HG02943 (cell line): Measurements from ENCODE around the gene VGLL1.

ENCODE experiments used
- ATAC-seq: cut with Tn5 transposase; IDR thresholded peaks from one replicate; pipeline ENCODE4 v1.9.1; 2021; ENCODE audit warnings: mild to moderate bottlenecking, low read depth, moderate library complexity; ENCODE audit not compliant: unreplicated experiment

The VGLL1 gene

DNA sequence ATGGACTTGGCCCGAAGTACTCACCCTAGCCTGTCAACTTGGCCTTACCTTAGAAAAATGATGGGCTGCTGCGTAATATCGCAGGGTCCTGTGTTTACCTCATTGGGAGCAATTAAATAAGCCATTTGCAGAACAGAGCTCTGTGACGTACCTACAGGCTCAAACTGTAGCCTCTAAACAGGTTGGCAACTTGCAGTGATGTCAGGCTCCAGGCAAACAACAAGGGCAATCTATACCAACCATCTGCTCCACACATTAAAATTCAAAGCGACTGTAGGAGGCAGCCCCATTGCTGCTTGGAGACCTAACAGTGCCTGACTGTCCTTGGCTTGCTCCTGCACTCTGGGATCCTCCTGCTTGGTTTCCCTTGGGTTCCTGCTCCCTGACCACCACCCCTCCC is 17.2 kb downstream of the VGLL1 start:
- no peak for ATAC-seq

DNA sequence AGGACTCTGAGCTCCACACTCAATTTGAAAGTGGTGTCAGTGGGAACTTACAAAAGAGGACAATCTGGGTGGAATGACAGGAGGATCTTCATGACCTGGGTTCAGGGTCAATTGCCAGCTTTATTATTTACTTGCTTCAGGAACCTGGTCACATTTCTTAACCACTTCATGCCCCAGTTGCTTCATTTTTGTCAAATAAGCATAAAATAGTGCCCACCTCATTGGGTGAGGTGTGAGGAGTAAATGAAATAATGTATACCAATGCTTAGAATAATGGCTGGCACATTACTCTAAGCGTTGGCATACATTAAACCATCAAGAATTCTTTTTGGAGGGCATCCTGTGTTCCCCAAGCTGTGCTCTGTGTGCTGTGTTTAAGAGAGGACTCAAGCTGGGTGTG is 19.4 kb downstream of the VGLL1 start:
- no peak for ATAC-seq

DNA sequence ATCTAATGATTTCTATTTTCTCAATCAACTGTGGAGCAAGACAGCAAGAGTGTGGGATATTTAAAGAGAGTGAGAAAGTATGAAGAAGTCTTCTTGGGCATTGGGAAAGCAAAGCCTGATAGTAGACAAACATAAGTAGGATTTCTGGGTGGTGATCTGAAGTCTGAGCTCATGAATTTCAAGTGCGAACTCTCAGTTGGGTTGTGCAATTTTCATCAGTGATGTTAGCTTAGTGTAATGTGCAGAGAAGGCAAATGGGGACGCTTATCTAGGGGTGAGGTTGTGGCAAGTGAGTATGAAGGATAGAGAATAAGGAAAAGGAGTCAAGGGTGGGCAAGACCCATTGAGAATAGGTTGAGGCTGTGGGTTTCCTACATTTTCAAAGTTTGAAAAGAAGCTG is 23.7 kb downstream of the VGLL1 start:
- no peak for ATAC-seq

DNA sequence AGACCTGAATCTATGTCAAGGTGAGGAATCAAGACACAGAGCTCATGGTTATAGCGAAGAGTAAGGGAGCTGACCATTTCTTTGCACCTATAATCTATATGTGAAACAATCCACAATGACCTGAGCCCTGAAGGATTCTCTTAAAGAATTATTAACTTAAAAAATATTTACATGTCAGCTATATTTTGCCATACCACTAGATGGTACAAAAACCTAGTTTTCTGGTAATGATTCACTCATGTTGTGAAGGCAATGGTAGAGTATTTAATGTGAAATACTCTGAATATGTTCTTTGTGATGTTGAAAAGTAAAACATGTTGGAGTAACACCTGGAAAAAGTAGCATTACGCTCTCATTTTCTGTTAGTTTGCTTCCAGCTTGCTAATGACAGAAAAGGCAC is 40.0 kb downstream of the VGLL1 start:
- ATAC-seq: no peak

DNA sequence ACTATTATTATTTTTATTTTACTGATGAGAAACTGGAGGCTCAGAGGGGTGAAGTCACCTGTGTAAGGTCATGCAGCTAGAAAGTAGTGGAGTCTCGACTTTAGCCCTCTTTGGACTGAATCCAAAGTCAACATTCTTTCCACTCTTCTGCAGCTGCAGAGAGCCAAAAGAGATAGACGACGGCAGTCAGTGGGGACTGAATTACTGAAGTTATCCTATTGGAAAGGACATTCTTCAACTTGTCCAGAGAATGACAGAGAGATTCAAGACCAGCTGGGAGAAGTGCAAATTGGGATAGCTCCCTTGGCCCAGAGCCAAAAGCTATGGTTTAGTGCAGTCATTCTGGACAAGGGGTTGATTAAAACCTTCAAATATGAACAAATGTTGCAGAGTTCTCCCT is 42.5 kb downstream of the VGLL1 start:
- ATAC-seq: no peak

DNA sequence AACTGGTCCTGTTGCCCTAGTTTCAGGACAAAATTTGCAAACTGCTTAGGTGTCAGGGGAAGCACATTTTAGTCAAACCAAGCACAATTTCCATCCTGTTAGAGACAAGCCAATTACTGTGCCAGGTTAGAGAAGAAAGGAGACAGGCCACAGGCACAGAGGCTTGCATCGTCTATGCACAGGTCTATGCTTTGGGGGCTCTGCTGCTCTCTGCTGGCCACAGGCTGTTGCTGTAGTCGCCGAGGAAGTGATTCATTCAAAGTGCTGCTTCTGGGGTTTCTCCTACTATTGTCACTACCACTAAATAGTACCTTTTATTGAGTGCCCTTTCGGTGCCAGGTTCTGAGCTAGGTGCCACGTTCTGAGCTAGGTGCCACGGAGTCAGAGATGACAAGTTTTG is 45.5 kb downstream of the VGLL1 start:
- peak; percentile 84 for ATAC-seq

DNA sequence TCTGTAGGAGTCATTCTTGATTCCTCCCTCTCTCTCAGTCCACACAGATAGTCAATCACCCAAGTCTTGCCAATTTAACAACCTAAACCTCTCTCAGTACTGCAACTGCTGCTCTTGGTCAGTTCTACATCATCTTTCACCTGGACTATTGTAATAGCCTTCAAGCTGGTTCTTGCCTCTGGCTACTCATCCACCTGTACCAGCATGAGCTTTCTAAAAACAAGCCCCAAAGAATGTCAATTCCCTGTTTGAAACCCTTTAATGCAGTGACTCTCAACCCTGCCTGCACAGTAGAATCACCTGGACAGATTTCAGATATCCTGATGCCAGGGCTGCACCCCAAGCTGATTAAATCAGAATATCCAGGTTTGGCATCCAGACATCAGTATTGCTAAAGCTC is 48.3 kb downstream of the VGLL1 start:
- no peak for ATAC-seq

DNA sequence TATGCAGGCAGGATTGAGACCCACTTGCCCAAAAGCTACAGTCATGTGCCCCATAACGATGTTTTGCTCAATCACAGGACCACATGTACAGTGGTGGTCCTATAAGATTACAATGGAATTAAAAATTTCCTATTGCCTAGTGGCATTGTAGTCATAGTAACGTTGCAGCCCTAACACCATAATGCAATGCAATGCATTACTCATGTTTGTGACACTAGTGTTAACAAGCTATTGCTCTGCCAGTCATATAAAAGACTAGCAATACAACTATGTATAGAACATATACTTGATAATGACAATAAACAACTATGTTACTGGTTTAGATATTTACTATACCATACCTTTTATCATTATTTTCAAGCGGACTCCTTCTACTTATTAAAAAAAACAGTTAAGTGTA is 50.6 kb downstream of the VGLL1 start:
- ATAC-seq: no peak

DNA sequence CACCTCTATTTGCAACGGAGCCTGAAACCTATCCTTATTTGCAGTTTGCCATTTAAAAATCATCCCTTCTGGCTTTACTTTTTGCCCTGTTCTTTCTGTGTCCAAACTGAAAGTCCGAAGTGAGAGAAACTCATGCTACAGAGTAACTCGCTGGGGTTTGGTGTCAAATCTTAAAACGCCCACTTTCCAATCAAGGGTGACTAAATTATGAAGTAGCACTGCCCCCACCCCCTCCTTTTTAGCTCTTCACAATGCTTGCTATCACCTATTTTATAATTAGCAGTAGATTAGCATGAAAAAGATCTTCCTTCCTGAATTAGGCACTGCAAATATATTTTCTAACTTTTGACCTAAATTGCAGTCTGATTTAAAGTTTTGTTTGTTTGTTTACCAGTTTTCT is 52.5 kb downstream of the VGLL1 start:
- ATAC-seq: no peak

DNA sequence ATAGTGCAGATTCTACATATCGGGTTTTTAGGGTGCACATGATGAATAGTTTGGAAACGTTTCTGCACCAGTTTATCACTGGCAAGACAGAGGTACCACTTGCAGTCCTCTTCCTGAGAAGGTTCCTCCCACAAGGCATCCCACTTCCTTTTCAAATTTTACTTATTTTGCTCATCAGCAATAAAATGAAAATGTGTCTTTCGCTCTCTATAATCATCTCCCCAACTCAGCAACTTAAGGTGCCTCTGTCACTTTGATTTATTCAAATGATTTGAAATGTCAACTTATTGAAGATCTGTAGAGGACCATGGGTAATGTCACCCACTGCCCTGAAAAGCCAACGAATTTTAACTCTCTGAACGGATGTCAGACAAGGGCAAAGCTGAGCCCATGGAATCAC is 53.2 kb downstream of the VGLL1 start:
- no peak for ATAC-seq

DNA sequence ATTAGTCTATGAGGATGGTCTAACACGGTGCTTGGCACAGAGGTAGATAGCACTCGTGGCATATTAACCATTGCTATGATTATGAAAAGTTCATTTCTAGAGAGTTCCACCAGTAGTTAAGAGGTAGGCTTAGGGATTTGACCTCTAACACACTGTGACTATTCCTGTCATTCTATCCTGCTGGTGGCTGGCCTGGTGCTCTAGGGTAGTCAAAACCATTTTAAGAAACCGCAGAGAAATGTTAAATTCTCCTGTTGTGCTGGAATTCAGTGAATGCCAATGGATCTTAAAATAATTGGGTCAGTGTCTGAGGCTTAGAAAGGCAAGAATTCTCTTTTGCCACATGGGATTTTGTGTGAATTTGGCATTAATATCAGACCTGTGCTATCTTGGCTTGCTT is 53.9 kb downstream of the VGLL1 start:
- no peak for ATAC-seq

DNA sequence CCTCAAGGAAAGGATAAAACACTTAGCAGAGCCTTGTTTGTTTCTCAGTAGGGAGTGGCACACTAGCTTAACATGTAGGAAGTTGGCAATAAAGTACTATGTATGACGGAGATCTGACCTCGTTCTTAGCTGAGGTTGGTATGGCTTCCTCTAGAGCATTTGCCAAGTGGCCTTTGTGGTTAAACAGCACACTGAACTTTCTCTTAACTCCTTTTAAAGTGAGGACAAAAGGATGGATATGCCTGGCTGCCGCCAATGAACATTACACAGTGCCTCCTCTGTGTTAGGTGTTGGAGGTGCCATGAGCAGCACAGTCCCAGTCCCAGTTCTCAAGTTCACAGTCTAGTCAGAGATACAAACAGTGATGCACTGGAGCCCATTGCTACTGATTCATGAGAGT is 54.4 kb downstream of the VGLL1 start:
- ATAC-seq: no peak

DNA sequence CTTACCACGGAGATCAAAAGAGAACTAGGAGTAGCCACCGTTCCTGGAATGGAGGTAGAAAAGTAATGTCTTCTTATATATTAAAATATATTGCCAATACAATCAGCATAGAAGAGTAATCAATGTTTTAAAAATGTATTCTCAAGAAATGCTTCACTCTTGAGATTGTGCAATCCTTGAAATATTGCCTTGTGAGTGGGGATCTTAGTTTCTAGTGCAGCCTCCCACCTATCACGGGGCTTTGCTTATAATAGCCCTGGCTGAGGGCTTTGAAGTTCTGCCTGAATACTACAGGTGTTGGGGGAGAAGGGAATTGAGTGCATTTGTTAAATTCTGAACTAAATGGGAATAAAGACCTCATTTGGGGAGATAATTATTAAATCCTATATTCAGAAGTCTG is 55.5 kb downstream of the VGLL1 start:
- ATAC-seq: no peak

DNA sequence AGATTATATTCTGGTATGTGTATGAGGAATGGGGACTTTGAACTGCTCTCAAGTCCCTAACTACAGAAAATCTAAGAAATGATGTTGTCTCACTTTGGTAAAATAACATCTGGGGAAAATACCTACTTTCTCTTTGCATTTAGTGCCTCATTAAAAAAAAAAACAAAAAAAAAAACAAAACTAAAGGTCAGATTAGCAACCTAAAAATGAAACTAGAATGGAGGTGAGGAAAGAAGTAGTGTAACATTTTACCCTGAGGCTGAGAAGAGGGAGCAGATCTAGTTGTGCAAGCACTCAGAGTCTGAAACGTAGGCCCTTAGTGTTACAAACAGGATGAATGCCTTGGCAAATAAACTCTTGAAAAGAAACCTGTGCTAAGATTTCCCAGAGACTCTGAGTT is 56.0 kb downstream of the VGLL1 start:
- ATAC-seq: no peak

DNA sequence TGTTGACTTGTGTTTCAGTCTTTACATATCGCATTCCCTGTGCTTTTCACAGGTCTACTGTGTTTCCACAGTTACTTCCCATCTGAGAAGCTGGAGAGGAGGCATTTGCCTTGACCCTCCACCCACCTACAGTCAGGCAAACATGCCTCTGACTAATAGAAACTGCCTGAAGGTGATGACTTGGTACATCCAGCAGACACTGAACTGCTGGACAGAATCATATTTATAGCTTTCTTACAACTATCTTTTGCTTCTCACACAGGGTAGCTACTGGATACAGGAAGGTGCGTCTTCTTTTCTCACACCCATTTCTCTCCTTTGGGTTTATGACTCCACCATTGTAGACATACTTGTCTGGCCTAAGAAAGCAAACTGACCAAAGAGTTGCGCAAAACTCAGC is 58.0 kb downstream of the VGLL1 start:
- ATAC-seq: no peak

DNA sequence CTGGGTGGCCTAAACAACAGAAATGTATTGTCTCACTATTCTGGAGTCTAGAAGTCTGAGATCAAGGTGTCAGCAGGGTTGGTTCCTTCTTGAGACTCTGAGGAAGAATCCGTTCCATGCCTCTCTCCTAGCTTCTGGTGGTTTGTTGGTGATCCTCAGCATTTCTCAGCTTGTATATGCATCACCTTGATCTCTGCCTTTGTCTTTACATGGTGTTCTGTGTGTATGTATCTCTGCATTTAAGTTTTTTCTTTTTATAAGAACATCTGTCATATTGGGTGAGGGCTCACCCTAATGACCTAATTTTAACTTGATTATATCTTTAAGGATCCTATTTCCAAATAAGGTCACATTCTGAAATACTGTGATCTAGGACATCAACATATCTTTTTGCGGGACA is 65.3 kb downstream of the VGLL1 start:
- no peak for ATAC-seq

DNA sequence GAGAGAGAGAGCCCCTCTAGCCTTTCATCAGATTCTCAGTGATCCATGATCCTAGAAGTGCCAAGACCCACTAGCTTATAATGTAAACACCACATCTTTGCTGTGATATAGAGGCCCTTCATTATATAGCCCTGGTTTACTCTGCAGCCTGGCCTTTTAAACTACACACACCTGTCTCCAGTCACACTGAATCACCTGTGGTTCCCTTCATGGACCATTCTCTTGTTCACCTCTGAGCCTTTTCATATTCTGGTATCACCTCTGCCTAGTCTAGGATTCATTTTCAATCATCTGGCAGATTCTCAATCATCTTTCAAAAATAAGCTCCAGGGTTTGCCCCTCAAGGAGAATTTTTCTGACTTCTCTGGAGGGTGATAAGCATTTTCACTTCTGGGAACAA is 65.9 kb downstream of the VGLL1 start:
- no peak for ATAC-seq

DNA sequence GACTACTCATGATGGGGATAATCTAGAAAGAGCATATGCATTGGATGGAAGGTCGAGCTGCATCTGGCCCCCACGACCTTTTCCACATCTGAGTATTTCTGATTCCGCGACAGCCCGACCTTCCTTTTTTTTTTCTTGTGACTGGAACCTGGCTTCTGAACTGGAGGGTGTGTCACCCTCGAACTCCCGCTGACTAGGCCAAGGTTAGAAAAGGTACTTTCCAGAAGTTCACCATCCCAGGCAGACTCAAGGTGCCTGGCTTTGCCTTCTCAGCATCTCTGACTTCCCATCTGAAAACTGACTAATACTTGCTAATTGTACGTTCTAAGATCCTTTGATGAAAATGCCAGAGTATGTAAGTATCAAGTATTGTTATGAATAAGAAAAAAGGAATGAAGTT is 66.6 kb downstream of the VGLL1 start:
- ATAC-seq: no peak

DNA sequence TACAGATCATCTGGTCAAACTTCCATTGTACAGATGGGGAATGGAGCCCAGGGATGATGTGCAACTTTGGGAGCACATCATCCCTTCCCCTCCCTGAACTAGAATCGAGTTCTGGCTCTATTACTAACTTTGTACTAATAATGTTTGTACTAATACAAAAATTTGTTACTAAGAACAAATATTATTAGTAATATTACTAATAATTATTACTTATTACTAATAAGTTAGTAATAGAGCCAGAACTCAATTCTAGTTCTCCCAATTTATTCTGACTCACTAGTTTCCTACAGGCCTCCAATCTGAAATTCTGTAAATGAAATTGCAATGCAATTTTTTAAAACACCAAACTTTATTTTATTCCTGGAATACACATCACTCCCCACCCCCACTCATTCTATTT is 68.0 kb downstream of the VGLL1 start:
- no peak for ATAC-seq
